Colonic mucosa (tissue), 4 donors: ENCODE results near the gene IQSEC1. TPM values are rescaled to one million over a fixed set of nuclear protein-coding genes. Genes with fewer than 3 reads are reported as not detected.

ENCODE experiments used
- DNase-seq: peaks from one replicate; pipeline ENCODE4 v3.0.0-alpha.2; 2020
- H3K27ac ChIP-seq: fragments of 200-600 bp; one replicate; pipeline ENCODE4 v1.8.0; 2021
- H3K27me3 ChIP-seq: fragments of 200-600 bp; one replicate; pipeline ENCODE4 v1.8.0; 2021
- H3K36me3 ChIP-seq: fragments of 200-600 bp; one replicate; pipeline ENCODE4 v1.8.0; 2021
- H3K4me1 ChIP-seq: fragments of 200-600 bp; one replicate; pipeline ENCODE4 v1.8.0; 2021; ENCODE audit warnings: mild to moderate bottlenecking
- H3K4me3 ChIP-seq: fragments of 200-600 bp; one replicate; pipeline ENCODE4 v1.8.0; 2021
- H3K9ac ChIP-seq, 2 donors: one replicate each; pipeline ENCODE4 v1.7.0; 2013; ENCODE audit warnings: control low read depth in 2 of 2, low read depth in 2 of 2, low read length in 2 of 2
- H3K9me3 ChIP-seq: fragments of 200-600 bp; one replicate; pipeline ENCODE4 v1.8.0; 2021
- intact Hi-C: fragments of 100-400 bp; cut with DNase I; formaldehyde crosslinking; loops from one replicate; pipeline ENCODE4 v1.14.1; 2022
- total RNA-seq, 2 donors: library from RNA; stranded (reverse); fragmentation: NEBNext Ultra II Directional in 1 of 2; extraction: Animal tissue kit (Norgen Biotek cat#: 25700) in 1 of 2; gene quantifications; one replicate each; pipeline ENCODE4 v1.2.1, GENCODE V29; 2021
- TF ChIP-seq, protein P1 (sequence below): fragments of 200-600 bp; IDR thresholded peaks from one replicate; pipeline ENCODE4 v1.8.0; 2022; ENCODE audit warnings: antibody characterized with exemption, mild to moderate bottlenecking
- donor health status: healthy.
- donor health status: DM: no; HTN: no; CAD: no.
- donor health status: DM: no; HTN: no; CAD: no.

The IQSEC1 gene
- total RNA-seq, 2 donors from 2014 or later: 14.8 to 19.2 TPM

DNA sequence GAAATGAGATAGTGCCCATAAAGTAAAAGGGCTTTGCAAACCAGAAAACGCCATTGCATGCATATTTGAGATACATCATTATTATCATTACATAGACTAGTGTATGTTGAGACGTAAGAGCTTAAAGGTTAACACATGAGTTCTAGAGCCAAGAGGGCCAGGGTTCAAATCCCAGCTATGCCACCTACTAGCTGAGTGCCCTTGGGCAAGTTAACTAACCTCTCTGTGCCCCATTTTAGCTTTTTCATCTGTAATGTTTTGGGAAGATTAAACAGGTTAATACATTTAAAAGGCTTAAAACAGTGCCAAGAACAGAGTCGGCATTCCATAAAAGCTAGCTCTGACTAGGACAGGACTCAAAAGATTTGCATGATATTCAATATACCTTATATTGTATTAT is 22.8 kb downstream of the IQSEC1 start:
- TF ChIP-seq, protein P1, sequence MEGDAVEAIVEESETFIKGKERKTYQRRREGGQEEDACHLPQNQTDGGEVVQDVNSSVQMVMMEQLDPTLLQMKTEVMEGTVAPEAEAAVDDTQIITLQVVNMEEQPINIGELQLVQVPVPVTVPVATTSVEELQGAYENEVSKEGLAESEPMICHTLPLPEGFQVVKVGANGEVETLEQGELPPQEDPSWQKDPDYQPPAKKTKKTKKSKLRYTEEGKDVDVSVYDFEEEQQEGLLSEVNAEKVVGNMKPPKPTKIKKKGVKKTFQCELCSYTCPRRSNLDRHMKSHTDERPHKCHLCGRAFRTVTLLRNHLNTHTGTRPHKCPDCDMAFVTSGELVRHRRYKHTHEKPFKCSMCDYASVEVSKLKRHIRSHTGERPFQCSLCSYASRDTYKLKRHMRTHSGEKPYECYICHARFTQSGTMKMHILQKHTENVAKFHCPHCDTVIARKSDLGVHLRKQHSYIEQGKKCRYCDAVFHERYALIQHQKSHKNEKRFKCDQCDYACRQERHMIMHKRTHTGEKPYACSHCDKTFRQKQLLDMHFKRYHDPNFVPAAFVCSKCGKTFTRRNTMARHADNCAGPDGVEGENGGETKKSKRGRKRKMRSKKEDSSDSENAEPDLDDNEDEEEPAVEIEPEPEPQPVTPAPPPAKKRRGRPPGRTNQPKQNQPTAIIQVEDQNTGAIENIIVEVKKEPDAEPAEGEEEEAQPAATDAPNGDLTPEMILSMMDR: no peak
- H3K36me3 ChIP-seq: no peaks in the 10 kb centered on the region
- H3K9ac ChIP-seq: no peak overlapping the region
- no peak overlapping the region for H3K27ac ChIP-seq
- no peaks in the 10 kb centered on the region for H3K27me3 ChIP-seq
- no peaks in the 10 kb centered on the region for H3K4me1 ChIP-seq
- intact Hi-C loops: no loop called here
- H3K9me3 ChIP-seq: no peaks in the 10 kb centered on the region
- no peak overlapping the region for H3K4me3 ChIP-seq
- no peak for DNase-seq

- intact Hi-C loops: no loop called here
- Histone ChIP-seq H3K4me3 (no peak overlapping the region), H3K27me3 (no peaks in the 10 kb centered on the region), H3K9ac (no peak overlapping the region), H3K27ac (no peak overlapping the region), H3K36me3 (no peaks in the 10 kb centered on the region), H3K4me1 (no peaks in the 10 kb centered on the region), H3K9me3 (no peaks in the 10 kb centered on the region)
- no peak for DNase-seq
- TF ChIP-seq, protein P1: no peak
Measured at GRCh38 chr3:13049400-13049799, 23.8 kb downstream of the IQSEC1 start.

DNA sequence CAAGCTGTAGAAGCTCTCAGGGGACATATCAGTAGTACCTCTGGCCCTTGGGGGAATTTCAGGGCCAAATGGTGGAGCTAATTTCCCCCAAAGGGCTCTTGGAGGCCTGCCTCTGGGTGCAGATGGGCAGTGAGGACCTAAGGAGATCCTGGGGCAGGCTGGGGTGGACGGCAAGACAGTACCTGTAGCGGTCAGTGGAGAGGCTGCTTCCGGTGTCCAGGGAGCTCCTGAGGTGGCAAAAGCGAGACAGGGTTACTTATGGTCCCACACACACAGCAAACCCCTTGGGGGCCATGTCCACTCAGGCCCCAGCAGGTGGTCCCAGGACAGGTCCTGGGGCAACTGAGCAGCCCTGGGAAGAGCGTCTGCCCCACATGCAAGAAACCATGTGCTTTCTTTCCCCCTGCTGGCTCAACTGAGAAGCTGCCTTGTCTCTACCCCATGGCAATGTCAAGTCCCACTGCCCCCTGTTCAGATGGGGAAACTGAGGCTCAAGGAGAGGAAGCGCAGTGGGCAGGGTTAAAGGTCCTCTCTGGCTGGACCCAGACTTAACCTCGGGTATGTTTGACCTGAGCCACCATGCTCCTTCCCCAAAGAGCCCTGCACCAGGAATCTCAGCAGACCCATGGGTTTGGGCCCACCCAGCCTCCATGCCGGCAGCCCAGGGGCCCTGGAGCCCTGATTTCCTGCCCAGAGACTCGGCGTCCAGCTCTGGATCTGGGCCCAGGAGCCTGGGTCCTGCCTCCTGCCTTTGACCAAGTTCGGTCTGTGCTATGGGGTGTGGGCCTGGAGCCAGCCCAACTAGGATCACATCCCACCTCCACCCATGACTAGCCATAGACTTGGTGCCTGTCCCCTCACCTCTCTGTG is 25.7 kb downstream of the IQSEC1 start:
- intact Hi-C loops: no loop called here
- no peak for DNase-seq
- Histone ChIP-seq H3K27ac (no peak overlapping the region), H3K4me3 (no peak overlapping the region), H3K9ac (no peak overlapping the region), H3K4me1 (no peaks in the 10 kb centered on the region), H3K36me3 (no peaks in the 10 kb centered on the region), H3K27me3 (no peaks in the 10 kb centered on the region), H3K9me3 (no peaks in the 10 kb centered on the region)
- TF ChIP-seq, protein P1: no peak

DNA sequence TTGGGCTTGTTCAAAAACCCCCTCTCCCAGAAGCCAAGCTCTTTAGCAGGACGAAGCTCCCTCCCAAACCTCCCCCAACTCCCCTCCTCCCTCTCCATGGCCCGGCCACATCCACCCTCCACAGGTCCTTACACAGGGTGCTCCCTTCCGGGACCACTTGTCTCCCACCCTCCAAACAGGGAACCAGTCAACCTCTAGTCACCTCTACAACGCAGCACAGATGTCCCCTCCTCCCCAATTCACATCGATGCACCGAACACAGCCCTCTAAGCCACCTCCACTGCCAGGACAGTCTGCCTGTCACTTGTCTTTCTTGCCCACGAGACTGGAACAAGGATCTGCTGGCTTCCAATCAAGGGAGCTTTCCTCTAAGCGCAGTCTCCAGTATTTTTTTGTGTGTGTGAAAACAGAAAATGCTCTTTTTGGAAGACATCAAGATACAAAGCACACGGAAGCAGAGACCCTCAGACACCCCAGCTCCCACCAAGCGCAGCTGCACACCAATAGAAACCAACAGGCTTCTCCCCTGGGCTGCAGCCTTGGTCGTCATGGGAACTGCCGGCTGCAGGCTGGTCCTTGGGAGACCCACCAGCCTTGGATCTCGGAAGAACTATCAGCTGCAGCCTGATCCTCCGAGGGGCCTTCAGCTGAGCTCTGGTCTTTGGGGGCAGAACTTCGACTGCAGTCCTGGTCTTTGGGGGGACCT is 26.5 kb downstream of the IQSEC1 start:
- H3K36me3 ChIP-seq: no peaks in the 10 kb centered on the region
- DNase-seq: no peak
- TF ChIP-seq, protein P1: no peak
- intact Hi-C loops: no loop called here
- H3K27ac ChIP-seq: no peak overlapping the region
- H3K27me3 ChIP-seq: no peaks in the 10 kb centered on the region
- H3K9ac ChIP-seq: no peak overlapping the region
- no peaks in the 10 kb centered on the region for H3K4me1 ChIP-seq
- H3K4me3 ChIP-seq: no peak overlapping the region
- no peaks in the 10 kb centered on the region for H3K9me3 ChIP-seq

- Histone ChIP-seq H3K27ac (no peak overlapping the region), H3K9me3 (no peaks in the 10 kb centered on the region), H3K4me3 (no peak overlapping the region), H3K27me3 (no peaks in the 10 kb centered on the region), H3K36me3 (no peaks in the 10 kb centered on the region), H3K9ac (no peak overlapping the region), H3K4me1 (no peaks in the 10 kb centered on the region)
- no peak for DNase-seq
- intact Hi-C loops: no loop called here
- TF ChIP-seq, protein P1: no peak
Measured at GRCh38 chr3:13045904-13046568, 27.2 kb downstream of the IQSEC1 start.
